ENCODE measurements around the gene TRMT10B.

The TRMT10B gene

GRCh38 chr9:37784616-37785483 is 31.2 kb downstream of the TRMT10B start, which contains the start of gene EXOSC3:
TSS of gene EXOSC3 (minus strand) at chr9:37785064. CDS start at chr9:37785044, 20 bp downstream.
- no peaks in the 10 kb centered on the region for H3K9me3 Mint-ChIP-seq
- no peak for TF ChIP-seq CTCF (IDR thresholded peaks at IDR 0.05)
- H3K36me3 Mint-ChIP-seq (ENCODE audit: low read depth): peaks cover 33% of the 10 kb centered on the region
- peak within 1 kb of the TSS; percentile 99 for H3K4me3 Mint-ChIP-seq
- peaks cover 14% of the 10 kb centered on the region for H3K27me3 Mint-ChIP-seq (ENCODE audit: low read depth, poor library complexity)
- peak within 1 kb of the TSS; percentile 93 for H3K27ac Mint-ChIP-seq
- DNase-seq: peak; percentile 88
- peaks cover 38% of the 10 kb centered on the region for H3K4me1 Mint-ChIP-seq

GRCh38 chr9:37787059-37787458 is 33.5 kb downstream of the TRMT10B start:
- TF ChIP-seq CTCF (IDR thresholded peaks at IDR 0.05): no peak
- H3K4me3 Mint-ChIP-seq: no peak overlapping the region
- H3K36me3 Mint-ChIP-seq (ENCODE audit: low read depth): peaks cover 12% of the 10 kb centered on the region
- H3K4me1 Mint-ChIP-seq: peaks cover 36% of the 10 kb centered on the region
- H3K27me3 Mint-ChIP-seq (ENCODE audit: low read depth, poor library complexity): peaks cover 30% of the 10 kb centered on the region
- peaks cover 6% of the 10 kb centered on the region for H3K9me3 Mint-ChIP-seq
- no peak overlapping the region for H3K27ac Mint-ChIP-seq
- no peak for DNase-seq

- H3K4me3 Mint-ChIP-seq: no peak overlapping the region
- peaks cover 6% of the 10 kb centered on the region for H3K9me3 Mint-ChIP-seq
- H3K36me3 Mint-ChIP-seq (ENCODE audit: low read depth): no peaks in the 10 kb centered on the region
- no peak for DNase-seq
- no peak overlapping the region for H3K27ac Mint-ChIP-seq
- TF ChIP-seq CTCF (IDR thresholded peaks at IDR 0.05): no peak
- H3K27me3 Mint-ChIP-seq (ENCODE audit: low read depth, poor library complexity): peaks cover 36% of the 10 kb centered on the region
- H3K4me1 Mint-ChIP-seq: peaks cover 24% of the 10 kb centered on the region
Measured at GRCh38 chr9:37788332-37788731, 34.7 kb downstream of the TRMT10B start.

- H3K4me3 Mint-ChIP-seq: no peak overlapping the region
- H3K4me1 Mint-ChIP-seq: peaks cover 8% of the 10 kb centered on the region
- no peak overlapping the region for H3K27ac Mint-ChIP-seq
- peaks cover 47% of the 10 kb centered on the region for H3K27me3 Mint-ChIP-seq (ENCODE audit: low read depth, poor library complexity)
- no peak for TF ChIP-seq CTCF (IDR thresholded peaks at IDR 0.05)
- no peaks in the 10 kb centered on the region for H3K36me3 Mint-ChIP-seq (ENCODE audit: low read depth)
- no peak for DNase-seq
- peaks cover 6% of the 10 kb centered on the region for H3K9me3 Mint-ChIP-seq
Measured at GRCh38 chr9:37790096-37790495, 36.5 kb downstream of the TRMT10B start.

- H3K27me3 Mint-ChIP-seq (ENCODE audit: low read depth, poor library complexity): peaks cover 60% of the 10 kb centered on the region
- no peak for DNase-seq
- no peaks in the 10 kb centered on the region for H3K36me3 Mint-ChIP-seq (ENCODE audit: low read depth)
- no peak overlapping the region for H3K4me3 Mint-ChIP-seq
- no peak overlapping the region for H3K27ac Mint-ChIP-seq
- H3K4me1 Mint-ChIP-seq: no peaks in the 10 kb centered on the region
- H3K9me3 Mint-ChIP-seq: peaks cover 6% of the 10 kb centered on the region
- TF ChIP-seq CTCF (IDR thresholded peaks at IDR 0.05): no peak
Measured at GRCh38 chr9:37792122-37792521, 38.5 kb downstream of the TRMT10B start.

- no peak overlapping the region for H3K4me3 Mint-ChIP-seq
- TF ChIP-seq CTCF (IDR thresholded peaks at IDR 0.05): no peak
- peaks cover 46% of the 10 kb centered on the region for H3K27me3 Mint-ChIP-seq (ENCODE audit: low read depth, poor library complexity)
Measured at GRCh38 chr9:37796232-37796631, 42.6 kb downstream of the TRMT10B start.

More at GRCh38 chr9:37796232-37796631, 42.6 kb downstream of the TRMT10B start:
- Mint-ChIP-seq H3K9me3 (peaks cover 2% of the 10 kb centered on the region), H3K27ac (peak overlapping the region; percentile 4), H3K36me3 (ENCODE audit: low read depth) (no peaks in the 10 kb centered on the region), H3K4me1 (peaks cover 8% of the 10 kb centered on the region)
- no peak for DNase-seq

All from nephron progenitor cell (in vitro differentiated cells).